ENCODE measurements around the gene MED16. TPM values are rescaled to one million over a fixed set of nuclear protein-coding genes. Genes with fewer than 3 reads are reported as not detected.

The MED16 gene
- total RNA-seq, 4 donors from 2014 or later = 26.3 to 50.9 (median 37.2) TPM

DNA sequence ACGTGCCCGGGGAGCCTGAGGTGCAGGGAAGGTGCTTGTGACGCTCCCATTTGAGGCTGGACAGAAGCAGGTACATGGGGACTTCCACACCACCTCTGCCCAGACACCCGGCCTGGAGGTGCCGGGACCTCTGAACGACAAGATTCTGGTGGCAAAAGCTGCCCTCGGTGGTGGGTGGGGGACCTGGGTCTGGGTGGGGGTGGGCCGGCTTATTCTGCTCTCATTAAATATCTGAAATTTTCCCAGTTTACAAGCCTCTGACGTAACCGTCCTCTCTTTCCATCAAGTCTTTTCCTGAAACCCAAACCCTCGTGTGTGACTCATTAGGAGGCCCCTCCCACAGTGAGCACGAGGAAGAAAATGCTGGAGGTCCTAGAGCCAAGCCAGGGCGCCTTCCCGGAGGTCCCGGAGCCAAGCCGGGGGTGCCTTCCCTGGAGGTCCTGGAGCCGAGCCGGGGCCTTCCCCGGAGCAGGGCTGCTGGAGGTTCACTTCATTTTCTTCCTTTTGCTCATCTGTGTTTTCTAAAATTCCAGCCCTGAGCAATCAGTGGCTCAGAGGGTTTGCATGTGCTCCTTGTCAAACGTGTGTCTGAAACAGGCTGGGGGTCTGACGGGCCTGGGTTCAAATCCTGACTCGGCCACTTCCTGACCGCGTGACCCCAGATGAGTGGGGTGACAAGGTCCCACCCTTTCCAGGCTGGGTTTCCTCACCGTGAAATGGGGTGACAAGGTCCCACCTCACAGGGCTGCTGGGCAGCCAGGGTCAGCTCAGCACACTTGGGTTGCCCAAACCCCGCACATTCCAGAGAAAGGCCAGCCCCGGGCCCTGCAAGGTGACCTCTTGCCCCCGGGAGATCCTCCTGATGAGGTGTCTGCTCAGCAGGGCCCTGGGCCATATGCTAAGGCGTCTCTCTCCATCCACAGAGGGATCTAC lies 23.5 kb downstream of the MED16 start:
- H3K9me3 ChIP-seq = no peaks in the 10 kb centered on the region
- peak; percentile 96 for DNase-seq (ENCODE audit: extremely low spot score)
- H3K4me3 ChIP-seq = no peak overlapping the region
- H3K4me1 ChIP-seq = peaks cover 16 to 37% (median 34%) of the 10 kb centered on the region in 4 donors
- TF ChIP-seq EP300 (IDR thresholded peaks at IDR 0.05) (no peak), POLR2AphosphoS5 (IDR thresholded peaks at IDR 0.05) (peak; percentile 33 to 37)
- H3K27ac ChIP-seq (replicated peaks in 1 of 4) = peak overlapping the region; percentile 68 to 86 (median 79)
- H3K27me3 ChIP-seq = no peaks in the 10 kb centered on the region
- WGBS = 56% methylated on average over 21 of the region's 29 CpGs
- peaks cover 6 to 67% (median 58%) of the 10 kb centered on the region in 4 donors for H3K36me3 ChIP-seq
- intact Hi-C loops (cut with DNase I) = loop anchor here (10.0 kb wide), 1 partner anchor 65 kb away; no protein-coding TSS in a partner anchor

GRCh38 chr19:868458-869244 lies 24.3 kb downstream of the MED16 start:
- peaks cover 6 to 58% (median 49%) of the 10 kb centered on the region in 4 donors for H3K36me3 ChIP-seq
- peak overlapping the region; percentile 68 to 86 (median 79) for H3K27ac ChIP-seq (replicated peaks in 1 of 4)
- intact Hi-C loops (cut with DNase I) = loop anchor here (10.0 kb wide), 1 partner anchor 64 kb away; no protein-coding TSS in a partner anchor
- H3K9me3 ChIP-seq = no peaks in the 10 kb centered on the region
- peaks cover 18 to 44% (median 41%) of the 10 kb centered on the region in 4 donors for H3K4me1 ChIP-seq
- H3K4me3 ChIP-seq = no peak overlapping the region
- no peaks in the 10 kb centered on the region for H3K27me3 ChIP-seq
- WGBS = 92% methylated on average over 33 of the region's 34 CpGs
- TF ChIP-seq POLR2AphosphoS5 (IDR thresholded peaks at IDR 0.05) (no peak), EP300 (IDR thresholded peaks at IDR 0.05) (no peak), POLR2A (IDR thresholded peaks at IDR 0.05; ENCODE audit: low read depth) (no peak)
- TF ChIP-seq, protein P1, sequence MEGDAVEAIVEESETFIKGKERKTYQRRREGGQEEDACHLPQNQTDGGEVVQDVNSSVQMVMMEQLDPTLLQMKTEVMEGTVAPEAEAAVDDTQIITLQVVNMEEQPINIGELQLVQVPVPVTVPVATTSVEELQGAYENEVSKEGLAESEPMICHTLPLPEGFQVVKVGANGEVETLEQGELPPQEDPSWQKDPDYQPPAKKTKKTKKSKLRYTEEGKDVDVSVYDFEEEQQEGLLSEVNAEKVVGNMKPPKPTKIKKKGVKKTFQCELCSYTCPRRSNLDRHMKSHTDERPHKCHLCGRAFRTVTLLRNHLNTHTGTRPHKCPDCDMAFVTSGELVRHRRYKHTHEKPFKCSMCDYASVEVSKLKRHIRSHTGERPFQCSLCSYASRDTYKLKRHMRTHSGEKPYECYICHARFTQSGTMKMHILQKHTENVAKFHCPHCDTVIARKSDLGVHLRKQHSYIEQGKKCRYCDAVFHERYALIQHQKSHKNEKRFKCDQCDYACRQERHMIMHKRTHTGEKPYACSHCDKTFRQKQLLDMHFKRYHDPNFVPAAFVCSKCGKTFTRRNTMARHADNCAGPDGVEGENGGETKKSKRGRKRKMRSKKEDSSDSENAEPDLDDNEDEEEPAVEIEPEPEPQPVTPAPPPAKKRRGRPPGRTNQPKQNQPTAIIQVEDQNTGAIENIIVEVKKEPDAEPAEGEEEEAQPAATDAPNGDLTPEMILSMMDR (IDR thresholded peaks at IDR 0.05) = no peak
- DNase-seq (ENCODE audit: extremely low spot score) = no peak

DNA sequence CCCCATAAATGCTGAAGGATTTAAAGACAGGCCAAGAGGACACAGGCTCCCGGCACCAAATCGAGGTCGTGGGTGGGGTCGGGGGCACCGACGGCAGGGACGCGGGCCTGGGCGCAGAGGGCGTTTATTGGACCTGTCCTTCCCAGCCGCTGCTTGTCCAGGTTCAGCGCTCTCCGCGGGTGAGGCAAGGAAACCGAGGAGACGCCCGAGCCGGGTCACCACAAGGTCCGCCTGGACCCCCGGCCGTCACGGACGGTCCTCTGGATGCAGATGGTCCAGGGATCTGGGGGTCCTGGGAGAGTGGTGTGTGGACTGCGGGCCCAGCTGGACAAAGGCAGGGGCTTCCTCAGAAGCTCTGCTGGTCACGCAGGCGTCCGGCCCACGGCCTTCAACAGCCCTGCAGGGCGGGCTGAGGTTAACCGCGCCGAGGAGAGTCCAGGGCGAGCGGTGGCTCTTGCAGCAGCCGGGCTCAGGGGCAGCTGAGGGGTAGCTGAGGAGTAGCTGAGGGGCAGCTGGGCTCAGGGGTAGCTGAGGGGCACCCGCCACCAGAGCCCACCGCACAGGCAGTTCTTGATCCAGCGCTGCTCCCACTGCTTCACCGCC lies 25.0 kb downstream of the MED16 start:
- H3K36me3 ChIP-seq = peaks cover 6 to 53% (median 44%) of the 10 kb centered on the region in 4 donors
- DNase-seq (ENCODE audit: extremely low spot score) = no peak
- WGBS = 91% methylated on average over 11 of the region's 39 CpGs
- H3K27ac ChIP-seq (replicated peaks in 1 of 4) = peak overlapping the region in 3 of 4 donors; percentile 76 to 86 (median 82)
- intact Hi-C loops (cut with DNase I) = loop anchor here (10.0 kb wide), 1 partner anchor 63 kb away; no protein-coding TSS in a partner anchor
- H3K9me3 ChIP-seq = no peaks in the 10 kb centered on the region
- no peak overlapping the region for H3K4me3 ChIP-seq
- H3K4me1 ChIP-seq = peaks cover 22 to 50% (median 46%) of the 10 kb centered on the region in 4 donors
- TF ChIP-seq POLR2A (IDR thresholded peaks at IDR 0.05; ENCODE audit: low read depth) (no peak), EP300 (IDR thresholded peaks at IDR 0.05) (no peak), POLR2AphosphoS5 (IDR thresholded peaks at IDR 0.05) (no peak)
- TF ChIP-seq, protein P1 (IDR thresholded peaks at IDR 0.05) = no peak
- peaks cover 0 to 4% (median 0%) of the 10 kb centered on the region in 4 donors for H3K27me3 ChIP-seq

- peaks cover 24 to 52% (median 47%) of the 10 kb centered on the region in 4 donors for H3K4me1 ChIP-seq
- no peak for DNase-seq (ENCODE audit: extremely low spot score)
- peaks cover 0 to 10% (median 0%) of the 10 kb centered on the region in 4 donors for H3K27me3 ChIP-seq
- WGBS = 85% methylated on average over 8 of the region's 16 CpGs
- intact Hi-C loops (cut with DNase I) = loop anchor here (10.0 kb wide), 1 partner anchor 63 kb away; no protein-coding TSS in a partner anchor
- no peaks in the 10 kb centered on the region for H3K9me3 ChIP-seq
- TF ChIP-seq EP300 (IDR thresholded peaks at IDR 0.05) (no peak), POLR2A (IDR thresholded peaks at IDR 0.05; ENCODE audit: low read depth) (no peak), POLR2AphosphoS5 (IDR thresholded peaks at IDR 0.05) (no peak)
- TF ChIP-seq, protein P1 (IDR thresholded peaks at IDR 0.05) = no peak
- H3K27ac ChIP-seq (replicated peaks in 1 of 4) = no peak overlapping the region
- H3K36me3 ChIP-seq = peaks cover 6 to 49% (median 42%) of the 10 kb centered on the region in 4 donors
- no peak overlapping the region for H3K4me3 ChIP-seq
Measured at GRCh38 chr19:867301-867793, 25.6 kb downstream of the MED16 start.
